Eye (tissue), 1 donor: ENCODE measurements around the gene CACNA2D2.

Source experiments
- DNase-seq: peaks from one replicate; pipeline ENCODE4 v3.0.0-alpha.2; 2015

Gene CACNA2D2

GRCh38 chr3:50493623-50494022 is 9.8 kb downstream of the CACNA2D2 start:
- DNase-seq, result no peak

DNA sequence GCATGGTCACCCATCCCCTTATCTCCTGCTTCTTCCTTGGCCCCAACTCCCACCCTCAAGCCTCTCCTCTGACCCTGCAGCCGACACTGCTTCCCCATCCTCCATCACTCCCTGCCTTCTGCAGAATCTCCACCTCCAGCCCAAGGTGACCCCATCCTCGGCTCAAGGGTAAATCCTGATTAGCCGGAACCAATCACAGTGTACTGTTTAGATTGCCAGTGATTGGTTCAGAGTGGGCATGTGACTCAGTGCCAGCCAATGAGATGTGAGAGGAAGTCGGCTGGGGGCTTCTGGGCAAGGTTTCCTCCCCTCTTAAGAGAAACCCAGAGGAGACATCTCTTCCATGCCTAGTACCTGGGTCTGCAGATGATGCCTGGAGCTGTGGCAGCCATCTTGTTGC is 10.3 kb downstream of the CACNA2D2 start:
- DNase-seq, result no peak

- no peak for DNase-seq
These were observed 12.4 kb downstream of the CACNA2D2 start for GRCh38 chr3:50491023-50491422.

GRCh38 chr3:50490424-50490823 is 13.0 kb downstream of the CACNA2D2 start:
- no peak for DNase-seq

GRCh38 chr3:50487181-50487580 is 16.3 kb downstream of the CACNA2D2 start:
- DNase-seq, result no peak

DNA sequence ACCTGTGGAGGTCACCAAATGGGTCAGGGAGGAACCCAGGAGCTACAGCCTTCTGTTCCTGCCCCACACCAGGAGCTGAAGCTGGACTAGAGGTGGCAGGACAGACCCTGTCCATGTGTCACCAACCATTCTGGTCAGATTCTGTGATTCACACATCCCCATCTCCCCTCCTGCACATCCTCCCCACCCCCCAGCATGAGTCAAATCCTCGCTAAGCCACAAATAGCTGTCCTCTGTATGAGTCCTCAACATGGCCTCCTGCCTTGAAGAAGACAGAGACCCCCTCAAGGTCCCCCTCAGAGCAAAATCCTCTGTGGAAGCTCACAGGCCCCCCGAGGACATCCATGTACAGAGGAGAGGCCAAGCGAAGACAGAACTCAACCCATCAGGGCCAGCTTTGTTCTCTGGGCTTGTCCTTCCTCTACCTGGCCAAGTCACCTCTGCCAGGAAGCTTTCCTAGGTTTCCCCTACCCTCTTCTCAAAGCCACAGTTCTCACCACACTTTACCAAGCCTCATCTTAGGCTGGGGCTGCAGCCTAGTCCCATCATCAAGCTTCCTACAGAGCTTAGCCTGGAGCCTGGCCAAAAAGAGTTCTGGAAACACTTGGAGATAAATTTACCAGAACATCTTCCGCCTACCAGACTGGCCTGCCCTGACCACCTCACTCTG is 17.1 kb downstream of the CACNA2D2 start:
- no peak for DNase-seq

GRCh38 chr3:50484722-50485121 is 18.7 kb downstream of the CACNA2D2 start:
- DNase-seq, result peak; percentile 82

- peak; percentile 49 for DNase-seq
These were observed 20.1 kb downstream of the CACNA2D2 start for GRCh38 chr3:50483374-50483773.

GRCh38 chr3:50481992-50482391 is 21.4 kb downstream of the CACNA2D2 start:
- DNase-seq, result no peak

GRCh38 chr3:50480471-50480870 is 23.0 kb downstream of the CACNA2D2 start:
- DNase-seq, result no peak

DNA sequence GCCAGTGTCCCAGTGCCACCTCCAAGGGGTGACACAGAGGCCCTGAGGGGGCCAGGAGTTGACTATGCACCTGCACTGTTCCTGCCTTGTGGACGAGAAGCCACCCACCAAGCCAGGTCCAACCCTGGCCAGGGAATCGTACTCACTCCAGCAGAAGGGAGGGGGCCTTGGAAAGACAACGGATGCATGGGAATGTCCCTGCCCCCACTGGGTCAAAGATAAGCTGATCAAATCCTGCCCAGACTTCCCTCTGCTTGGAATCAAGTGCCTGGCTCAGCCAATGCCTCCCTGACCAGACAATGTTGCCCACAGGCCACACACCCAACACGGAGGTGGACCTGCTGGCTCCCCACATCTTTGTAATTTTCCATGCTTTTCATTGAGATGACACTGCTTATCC is 23.9 kb downstream of the CACNA2D2 start:
- DNase-seq, result no peak

GRCh38 chr3:50478671-50479260 is 24.7 kb downstream of the CACNA2D2 start:
- no peak for DNase-seq

DNA sequence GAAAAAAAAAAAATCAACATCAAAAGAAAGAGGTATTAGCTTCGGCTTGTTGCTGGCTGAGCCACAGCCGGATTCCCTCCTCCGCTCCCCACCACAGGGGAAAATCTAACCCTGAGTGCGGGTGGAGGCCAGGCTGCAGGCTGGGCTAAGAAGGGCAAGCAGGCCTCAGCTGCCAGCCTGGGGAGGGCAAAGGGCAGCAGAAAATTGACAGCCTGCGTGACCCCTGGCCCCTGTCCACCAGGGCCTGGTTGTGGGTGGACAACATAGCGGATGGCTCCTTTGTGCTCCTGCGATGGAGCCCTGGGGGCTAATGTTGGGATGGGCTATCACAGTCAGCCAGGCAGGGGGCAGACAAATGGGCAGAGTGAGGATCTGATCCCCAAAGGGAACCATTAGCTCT is 25.4 kb downstream of the CACNA2D2 start:
- no peak for DNase-seq

- DNase-seq, result no peak
These were observed 28.1 kb downstream of the CACNA2D2 start for GRCh38 chr3:50475348-50475747.

DNA sequence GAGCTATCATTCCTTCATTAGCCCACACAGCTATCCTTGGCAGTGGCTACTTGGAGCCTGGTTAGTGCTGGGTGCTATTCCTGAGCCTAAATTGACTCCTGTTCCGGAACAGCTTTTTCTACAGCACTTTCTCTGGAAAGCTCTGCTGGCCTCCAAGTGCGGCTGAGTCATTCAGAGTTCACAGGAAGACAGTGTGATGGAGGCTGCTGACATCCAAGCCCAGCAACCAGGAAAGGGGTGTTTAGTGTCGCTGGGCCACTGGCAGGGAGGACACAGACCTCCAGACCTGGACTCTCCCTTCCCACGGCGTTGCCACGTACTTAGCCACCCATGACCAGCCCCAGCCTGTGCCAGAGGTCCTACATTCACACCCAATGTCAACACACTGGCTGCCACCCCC is 28.7 kb downstream of the CACNA2D2 start:
- DNase-seq, result no peak

- DNase-seq, result no peak
These were observed 29.7 kb downstream of the CACNA2D2 start for GRCh38 chr3:50473768-50474167.

DNA sequence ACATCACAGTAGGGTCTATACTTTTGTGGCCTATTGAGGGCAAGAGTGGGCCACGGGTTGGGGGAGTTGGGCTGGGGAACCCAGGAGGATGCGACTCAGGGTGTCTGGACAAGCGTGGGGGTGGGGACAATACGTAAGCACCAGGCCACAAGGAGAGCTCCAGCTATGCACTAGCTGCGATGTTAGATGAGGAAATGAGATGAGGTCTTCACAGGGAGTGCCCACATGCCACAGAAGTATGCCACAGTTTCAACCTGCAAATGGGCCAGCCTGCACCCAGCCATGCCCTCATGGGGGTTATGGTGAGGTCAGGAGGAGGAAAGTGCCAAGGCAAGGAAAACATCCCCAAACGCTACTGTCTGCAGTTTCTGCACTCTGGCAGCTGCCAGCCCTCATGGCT is 30.5 kb downstream of the CACNA2D2 start:
- DNase-seq, result no peak

DNA sequence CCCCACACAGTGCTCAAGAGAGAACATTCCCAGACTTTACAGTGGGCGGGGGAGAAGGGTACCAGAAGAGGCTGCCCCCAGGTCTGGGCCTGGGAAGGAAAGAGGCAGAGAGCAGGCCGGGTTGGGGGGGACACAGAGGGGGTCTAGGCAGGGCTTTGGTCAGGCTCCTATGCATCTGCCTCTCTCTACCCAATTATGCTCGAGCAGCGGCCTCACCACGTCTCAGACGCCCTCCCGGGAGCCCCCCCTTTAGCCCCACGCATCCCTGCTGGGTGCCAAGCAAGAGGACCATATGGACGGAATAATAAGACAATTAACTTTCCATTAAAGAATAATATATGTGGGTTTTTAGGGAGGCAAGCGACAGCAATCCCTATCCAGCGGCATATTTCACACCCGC is 32.8 kb downstream of the CACNA2D2 start:
- DNase-seq, result peak; percentile 43

DNA sequence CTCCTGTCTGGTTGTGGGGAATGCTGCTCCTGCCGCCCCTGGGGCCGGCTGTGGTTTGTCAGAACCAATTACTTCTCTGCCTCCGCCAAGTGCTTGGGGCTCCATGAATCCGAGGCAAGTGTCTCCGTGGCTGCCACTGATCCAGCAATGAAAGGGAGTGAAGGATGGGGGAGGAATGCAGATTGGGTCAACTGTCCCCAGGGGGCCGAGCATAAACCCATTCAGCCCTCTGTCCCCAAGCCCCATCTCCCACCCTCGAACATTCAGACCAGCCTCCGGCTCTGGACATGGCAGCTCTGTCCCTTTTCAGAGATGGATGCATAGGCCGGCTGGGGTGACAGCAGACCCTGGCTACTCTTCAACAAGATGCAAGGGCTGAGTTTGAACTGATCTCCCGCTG is 35.5 kb downstream of the CACNA2D2 start:
- DNase-seq, result peak; percentile 80

DNA sequence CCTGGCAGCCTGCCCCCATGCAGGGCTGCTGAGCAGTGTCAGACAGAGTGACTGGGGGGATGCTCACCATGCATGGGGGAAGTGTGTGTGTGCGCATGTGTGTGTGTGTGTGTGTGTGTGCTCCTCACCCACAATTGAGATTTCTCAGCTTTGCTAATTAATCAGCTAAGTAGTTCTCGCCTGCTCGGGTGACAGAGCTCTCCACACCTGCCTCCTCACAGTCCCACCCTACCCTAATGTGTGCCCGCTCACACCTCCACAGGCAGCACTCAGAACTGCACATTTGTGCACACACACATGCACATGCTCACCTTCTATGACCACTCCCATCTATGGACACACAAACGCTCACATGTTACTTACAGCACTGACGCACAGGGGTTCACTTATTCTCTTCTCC is 37.3 kb downstream of the CACNA2D2 start:
- no peak for DNase-seq

DNA sequence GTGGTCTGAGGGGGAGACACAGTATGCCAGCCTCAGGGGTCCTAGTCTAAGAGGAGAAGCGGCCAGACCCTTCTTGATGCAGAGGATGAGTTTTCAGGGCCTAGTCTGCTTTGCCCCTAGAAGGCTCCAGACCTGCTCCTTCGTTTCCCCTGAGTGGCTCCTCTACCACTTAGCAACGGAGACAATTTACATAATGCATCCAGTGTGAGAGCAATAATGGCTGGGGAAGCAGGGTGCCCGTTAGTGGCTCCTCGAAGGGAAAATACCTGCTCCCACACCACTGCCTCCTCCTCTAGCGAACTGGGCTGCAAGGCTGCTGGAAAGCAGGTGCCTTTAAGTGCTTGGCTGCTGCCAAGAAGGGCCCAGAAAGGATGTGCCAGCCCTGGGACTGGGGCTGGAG is 38.9 kb downstream of the CACNA2D2 start:
- DNase-seq, result no peak

DNA sequence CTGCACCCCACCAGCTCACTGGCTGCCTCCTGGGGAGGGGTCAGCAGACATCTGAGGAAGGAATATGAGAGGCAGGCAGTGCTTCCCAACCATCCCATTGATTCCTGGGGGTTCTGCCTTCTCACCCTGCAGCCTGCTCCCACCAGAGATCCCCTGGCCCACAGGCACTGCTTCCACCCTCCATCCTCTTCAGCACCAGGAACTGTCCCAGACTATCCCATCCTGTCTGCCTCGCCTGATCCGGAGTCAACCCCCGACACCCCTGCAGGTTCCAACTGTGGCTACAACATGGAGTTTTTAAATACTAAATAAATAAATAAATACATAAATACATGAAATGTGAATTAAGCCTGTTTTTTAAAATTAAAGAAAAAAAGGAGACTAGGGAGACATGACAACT is 43.6 kb downstream of the CACNA2D2 start:
- no peak for DNase-seq

DNA sequence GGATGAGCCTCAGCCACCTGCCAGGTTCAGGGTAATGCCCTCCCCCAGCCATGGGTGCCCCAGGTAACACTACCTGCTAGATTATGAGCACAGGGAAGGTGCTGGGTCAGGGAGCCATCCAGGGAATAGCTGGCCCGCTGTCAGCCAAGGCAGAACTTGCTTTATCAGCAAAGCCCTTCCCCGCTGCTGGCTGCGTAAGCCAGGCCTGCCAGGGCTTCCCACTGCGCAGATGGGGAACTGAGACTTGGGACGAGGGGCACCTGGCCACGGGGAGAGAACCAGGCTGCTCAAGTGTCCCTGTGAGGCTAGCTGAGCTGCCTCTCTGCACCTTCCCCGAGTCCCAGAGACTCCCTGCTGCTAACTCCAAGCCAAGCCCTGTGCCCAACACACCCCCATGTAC is 45.4 kb downstream of the CACNA2D2 start:
- DNase-seq, result no peak

DNA sequence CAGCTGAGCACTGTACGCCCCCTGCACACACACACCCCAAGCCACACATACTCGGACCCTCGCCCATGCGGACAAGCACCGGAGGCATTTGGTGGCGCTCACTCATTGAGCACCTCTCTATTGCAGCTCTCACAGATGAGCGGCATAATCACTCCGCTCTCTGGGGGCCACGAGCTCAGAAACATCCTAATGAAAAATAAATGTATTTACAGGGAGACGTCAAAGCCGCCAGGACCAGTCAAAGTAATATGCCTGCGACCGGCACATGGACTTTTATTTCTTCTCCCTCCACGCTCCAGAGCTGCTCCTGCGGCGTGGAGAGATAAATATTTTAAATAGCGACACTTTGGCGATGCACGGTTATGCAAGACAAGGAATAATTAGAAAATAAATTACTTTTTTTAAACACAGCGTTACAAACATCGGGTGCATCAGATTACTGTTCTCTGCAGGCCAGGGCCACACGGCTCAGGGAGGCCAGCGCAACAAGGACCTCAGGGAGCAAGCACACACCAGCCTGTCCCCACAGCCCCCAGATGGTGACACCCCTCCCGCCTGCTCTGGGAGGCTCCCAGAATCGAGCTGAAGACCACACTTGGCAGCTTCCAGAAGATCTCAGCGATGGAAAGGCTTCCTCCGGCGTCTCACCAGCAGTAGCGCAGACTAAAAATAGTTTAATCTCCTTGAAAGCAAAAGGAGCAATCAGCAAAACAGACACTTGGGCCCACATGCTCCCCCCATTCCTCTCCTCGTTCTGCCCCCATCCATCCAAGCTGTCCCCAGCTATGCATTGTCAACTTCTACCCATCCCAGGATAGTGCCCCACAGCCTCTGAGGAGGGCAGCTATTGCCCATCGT is 48.0 kb downstream of the CACNA2D2 start:
- DNase-seq, result peak; percentile 63
